K562 (cell line): ENCODE measurements around the gene ING2. TPM values are rescaled to one million over a fixed set of nuclear protein-coding genes. Genes with fewer than 3 reads are reported as not detected.

Experiments
- AFF1 ChIP-seq, 2 experiments: fragments of 450-650 bp; IDR thresholded peaks; 2 replicates each; pipeline ENCODE4 v1.6.1; 2018; ENCODE audit warnings: mild to moderate bottlenecking in 2 of 2, low read depth in 1 of 2; ENCODE audit not compliant: partially characterized antibody in 2 of 2
- AFF4 ChIP-seq: sonication (generic); formaldehyde crosslinking; IDR thresholded peaks from 2 replicates; pipeline ENCODE4 v1.8.0; 2023; ENCODE audit warnings: mild to moderate bottlenecking, missing genetic modification reagents
- CSDE1 ChIP-seq, 2 experiments: fragments of 450-650 bp; IDR thresholded peaks; 2 replicates each; pipeline ENCODE4 v1.6.1; 2016; ENCODE audit warnings: mild to moderate bottlenecking in 1 of 2
- GTF2A2 ChIP-seq: IDR thresholded peaks from 2 replicates; pipeline ENCODE4 v1.6.1; 2016; ENCODE audit warnings: mild to moderate bottlenecking, missing genetic modification characterization, missing compliant biosample characterization
- HMG20B ChIP-seq: fragments of 250-450 bp; sonication (Bioruptor Pico); IDR thresholded peaks from 2 replicates; pipeline ENCODE4 v1.5.0; 2021; ENCODE audit warnings: mild to moderate bottlenecking
- MLLT1 ChIP-seq, 2 experiments: fragments of 450-650 bp; IDR thresholded peaks; 2 replicates each; pipeline ENCODE4 v1.6.1; 2016
- MTF1 ChIP-seq: fragments of 250-450 bp; sonication (Bioruptor Pico); IDR thresholded peaks from 2 replicates; pipeline ENCODE4 v1.9.0; 2021; ENCODE audit warnings: moderate library complexity, mild to moderate bottlenecking, inconsistent platforms, borderline replicate concordance
- PTRF ChIP-seq: fragments of 450-650 bp; IDR thresholded peaks from 2 replicates; pipeline ENCODE4 v1.6.1; 2016; ENCODE audit warnings: mild to moderate bottlenecking, missing genetic modification characterization, missing compliant biosample characterization
- RBM15 ChIP-seq: fragments of 200-400 bp; formaldehyde crosslinking; IDR thresholded peaks from 2 replicates; pipeline ENCODE4 v1.6.1; 2018; ENCODE audit warnings: mild to moderate bottlenecking, low read length, moderate library complexity; ENCODE audit not compliant: insufficient read depth
- U2AF1 ChIP-seq: fragments of 200-400 bp; formaldehyde crosslinking; optimal IDR thresholded peaks from 2 replicates; pipeline ENCODE3; 2017; ENCODE audit warnings: mild to moderate bottlenecking, low read depth, low read length, moderate library complexity
- VEZF1 ChIP-seq: fragments of 200-800 bp; sonication (Bioruptor generic); IDR thresholded peaks from 2 replicates; pipeline ENCODE4 v1.6.1; 2017; ENCODE audit warnings: missing genetic modification characterization, missing compliant biosample characterization
- ZBTB49 ChIP-seq: sonication (generic); formaldehyde crosslinking; IDR thresholded peaks from 2 replicates; pipeline ENCODE4 v1.8.0; 2022; ENCODE audit warnings: missing genetic modification reagents, mild to moderate bottlenecking, borderline replicate concordance
- polyA plus RNA-seq, 8 experiments: library from polyadenylated mRNA; depleted of rRNA in 4 of 8; stranded (reverse) in 5 of 8; unstranded in 3 of 8; fragments of >200 nt; fragmentation: Nextera tagmentation in 2 of 8; fragmentation: Illumina TruSeq in 1 of 8; extraction: Ambion mirVana in 2 of 8; extraction: Trizol in 1 of 8; gene quantifications; 2 replicates each; pipeline versions ENCODE4 v1.2.1 to v1.2.3, GENCODE V29; 2011 to 2014; ENCODE audit warnings: inconsistent platforms in 1 of 8, missing spikeins in 1 of 8
- total RNA-seq, 7 experiments: library from RNA; depleted of rRNA in 6 of 7; stranded (reverse); fragments of >200 nt in 6 of 7; fragmentation: Illumina TruSeq in 2 of 7; extraction: Trizol in 2 of 7; gene quantifications; 2 replicates each; pipeline versions ENCODE4 v1.2.1 to v1.2.3, GENCODE V29; 2011 to 2021; ENCODE audit warnings: low replicate concordance in 1 of 7

Gene ING2
- total and polyA plus RNA-seq, 9 of the 15 experiments (the other 6 are each of a cell fraction or from before 2014, with no cell fraction given) = 2.9 to 21.4 (median 12.4) TPM

- TF ChIP-seq MTF1 (CRISPR knock-in tag) = no peak
- TF ChIP-seq PTRF (tag) = no peak
- no peak for TF ChIP-seq MLLT1 (IDR thresholded peaks at IDR 0.05)
- no peak for TF ChIP-seq GTF2A2 (tag)
- TF ChIP-seq RBM15 = no peak
- TF ChIP-seq HMG20B = no peak
- TF ChIP-seq AFF4 (CRISPR knock-in tag) = 0 out of 2 replicates have a peak, but pooled peaks have one; percentile 18
- TF ChIP-seq U2AF1 = no peak
- TF ChIP-seq VEZF1 (CRISPR knock-in tag) = peak; percentile 99
- TF ChIP-seq ZBTB49 (CRISPR knock-in tag) = no peak
- no peak for TF ChIP-seq AFF1 (IDR thresholded peaks at IDR 0.05; ENCODE audit: low read depth in 1 of 2, partially characterized antibody in 2 of 2)
- TF ChIP-seq CSDE1 (IDR thresholded peaks at IDR 0.05) = no peak
Observed at GRCh38 chr4:183504064-183504929, 561 bp upstream of the ING2 start (continued).
